PC-9 (cell line): Measurements from ENCODE around the gene ERBB4. TPM values are rescaled to one million over a fixed set of nuclear protein-coding genes. Genes with fewer than 3 reads are reported as not detected.

Experiments used
- BruUV-seq: library from RNA; stranded (reverse); fragments of 400-500 nt; replicated peaks from 2 replicates; lab custom pipeline; 2021; lab: Mats Ljungman, UMichigan
- CTCF ChIA-PET: fragments of 300-600 bp; sonication (Branson Sonifier 250); formaldehyde crosslinking; loops from one replicate; lab custom pipeline; 2022; ENCODE audit warnings: antibody characterized with exemption; lab: Charles Lee
- POLR2A ChIA-PET: fragments of 300-600 bp; sonication (Branson Sonifier 250); formaldehyde crosslinking; loops from one replicate; lab custom pipeline; 2022; ENCODE audit warnings: antibody characterized with exemption; ENCODE audit not compliant: unreplicated experiment; lab: Charles Lee
- DNase-seq, 2 experiments: peaks; one replicate each; pipeline versions ENCODE4 v3.0.0 to v3.0.0-alpha.2; 2015 to 2022; ENCODE audit warnings: mixed read lengths in 1 of 2
- H2AFZ ChIP-seq: fragments of 200-600 bp; sonication (generic); 2 replicates; pipeline ENCODE4 v1.8.1; 2017; ENCODE audit warnings: antibody characterized with exemption
- H3F3A ChIP-seq: fragments of 200-600 bp; sonication (generic); 2 replicates; pipeline ENCODE4 v1.8.1; 2017; ENCODE audit warnings: antibody characterized with exemption, mild to moderate bottlenecking, low read depth; ENCODE audit not compliant: insufficient read depth
- H3K27ac ChIP-seq: fragments of 200-600 bp; sonication (generic); 2 replicates; pipeline ENCODE4 v1.6.1; 2016; ENCODE audit warnings: mixed run types
- H3K27me3 ChIP-seq: fragments of 200-600 bp; sonication (generic); 2 replicates; pipeline ENCODE4 v1.6.1; 2016; ENCODE audit warnings: low read depth, mixed run types; ENCODE audit not compliant: insufficient read depth
- H3K36me3 ChIP-seq: fragments of 200-600 bp; sonication (generic); 2 replicates; pipeline ENCODE4 v1.6.1; 2016; ENCODE audit warnings: low read depth, mixed run types
- H3K4me1 ChIP-seq: fragments of 200-600 bp; sonication (generic); replicated peaks from 2 replicates; pipeline ENCODE4 v1.6.1; 2016; ENCODE audit warnings: mixed run types; ENCODE audit not compliant: insufficient read depth
- H3K4me2 ChIP-seq: fragments of 200-600 bp; sonication (generic); 2 replicates; pipeline ENCODE4 v1.6.1; 2017; ENCODE audit warnings: mixed run types
- H3K4me3 ChIP-seq: fragments of 200-600 bp; sonication (generic); 2 replicates; pipeline ENCODE4 v1.6.1; 2016; ENCODE audit warnings: mixed run types
- H3K79me2 ChIP-seq: fragments of 200-600 bp; sonication (generic); 2 replicates; pipeline ENCODE4 v1.6.1; 2017; ENCODE audit warnings: low read depth, mixed run types
- H3K9me2 ChIP-seq: fragments of 200-600 bp; sonication (generic); 2 replicates; pipeline ENCODE4 v1.8.1; 2017; ENCODE audit warnings: mild to moderate bottlenecking; ENCODE audit not compliant: insufficient read depth
- H3K9me3 ChIP-seq: fragments of 200-600 bp; sonication (generic); 2 replicates; pipeline ENCODE4 v1.8.1; 2016; ENCODE audit warnings: low read depth; ENCODE audit not compliant: insufficient read depth
- H4K20me1 ChIP-seq: fragments of 200-600 bp; sonication (generic); 2 replicates; pipeline ENCODE4 v1.8.1; 2017; ENCODE audit not compliant: insufficient read depth
- CTCF ChIP-seq: fragments of 200-600 bp; sonication (generic); conservative IDR thresholded peaks from 2 replicates; pipeline ENCODE4 v1.6.1; 2017; ENCODE audit warnings: mixed run types, antibody characterized with exemption, mild to moderate bottlenecking, moderate library complexity
- EZH2 ChIP-seq: fragments of 200-600 bp; sonication (generic); IDR thresholded peaks from 2 replicates; pipeline ENCODE4 v1.8.0; 2017; ENCODE audit warnings: antibody characterized with exemption, low read depth
- intact Hi-C: fragments of 100-400 bp; cut with micrococcal nuclease; formaldehyde crosslinking; loops from one replicate; pipeline ENCODE4 v1.10.0; 2022; ENCODE audit not compliant: unreplicated experiment
- total RNA-seq: library from RNA; stranded (reverse); gene quantifications from 2 replicates; pipeline ENCODE4 v1.2.3, GENCODE V29; 2021

The ERBB4 gene
- total RNA-seq, 1 experiment from 2014 or later = not detected

GRCh38 chr2:212208467-212208866, 330.1 kb downstream of the ERBB4 start:
- BruUV-seq = no TSS peak
- Histone ChIP-seq H3K36me3 (no peaks in the 10 kb centered on the region), H3K27me3 (no peaks in the 10 kb centered on the region), H4K20me1 (no peaks in the 10 kb centered on the region), H3K9me3 (no peaks in the 10 kb centered on the region), H3K4me3 (no peak overlapping the region), H3K4me1 (no peaks in the 10 kb centered on the region), H3K4me2 (no peak overlapping the region), H3K9me2 (no peaks in the 10 kb centered on the region), H2AFZ (no peak overlapping the region), H3F3A (no peaks in the 10 kb centered on the region), H3K79me2 (no peaks in the 10 kb centered on the region), H3K27ac (no peak overlapping the region)
- DNase-seq = no peak
- intact Hi-C loops = no loop called here
- ChIA-PET CTCF (no interaction called here), POLR2A (no interaction called here)
- TF ChIP-seq CTCF (no peak), EZH2 (no peak)

GRCh38 chr2:212197776-212198175, 340.8 kb downstream of the ERBB4 start:
- Histone ChIP-seq H3K79me2 (no peaks in the 10 kb centered on the region), H4K20me1 (no peaks in the 10 kb centered on the region), H3K27me3 (no peaks in the 10 kb centered on the region), H3K27ac (no peak overlapping the region), H3K4me1 (no peaks in the 10 kb centered on the region), H3K9me3 (no peaks in the 10 kb centered on the region), H3K4me2 (no peak overlapping the region), H2AFZ (no peak overlapping the region), H3F3A (no peaks in the 10 kb centered on the region), H3K36me3 (no peaks in the 10 kb centered on the region), H3K9me2 (no peaks in the 10 kb centered on the region; the same call in 1 of the 2 replicates), H3K4me3 (no peak overlapping the region)
- no TSS peak for BruUV-seq
- CTCF ChIA-PET = no interaction called here
- intact Hi-C loops = no loop called here
- DNase-seq = no peak
- POLR2A ChIA-PET = no interaction called here
- no peak for TF ChIP-seq EZH2
- TF ChIP-seq CTCF = no peak

GRCh38 chr2:212195626-212196025, 343.0 kb downstream of the ERBB4 start:
- ChIA-PET CTCF (no interaction called here), POLR2A (no interaction called here)
- Histone ChIP-seq H3K4me3 (no peak overlapping the region), H3K4me2 (no peak overlapping the region), H3K4me1 (no peaks in the 10 kb centered on the region), H4K20me1 (no peaks in the 10 kb centered on the region), H3F3A (no peaks in the 10 kb centered on the region), H3K9me3 (no peaks in the 10 kb centered on the region), H3K27me3 (no peaks in the 10 kb centered on the region), H3K36me3 (no peaks in the 10 kb centered on the region), H3K9me2 (no peaks in the 10 kb centered on the region; the same call in 1 of the 2 replicates), H3K79me2 (no peaks in the 10 kb centered on the region), H3K27ac (no peak overlapping the region), H2AFZ (no peak overlapping the region)
- BruUV-seq = no TSS peak
- intact Hi-C loops = no loop called here
- no peak for DNase-seq
- TF ChIP-seq EZH2 = no peak
- TF ChIP-seq CTCF = no peak
